Measurements from ENCODE around the gene LBX2. TPM values are rescaled to one million over a fixed set of nuclear protein-coding genes. Genes with fewer than 3 reads are reported as not detected.

The LBX2 gene
- polyA plus RNA-seq, 1 donor: 1.2 TPM

- DNase-seq (ENCODE audit: low read depth): no peak
These were observed 26.6 kb upstream of the LBX2 start, which contains the start of gene DQX1 for GRCh38 chr2:74525717-74526648. DQX1 (minus strand) TSS chr2:74526231; CDS start chr2:74525729, 502 bp downstream.

- no peak for DNase-seq (ENCODE audit: low read depth)
These were observed 25.7 kb upstream of the LBX2 start for GRCh38 chr2:74524955-74525716.

GRCh38 chr2:74524005-74524404 is 24.6 kb upstream of the LBX2 start:
- no peak for DNase-seq (ENCODE audit: low read depth)

- no peak for DNase-seq (ENCODE audit: low read depth)
These were observed 23.1 kb upstream of the LBX2 start for GRCh38 chr2:74522516-74522915.

- no peak for DNase-seq (ENCODE audit: low read depth)
These were observed 17.2 kb upstream of the LBX2 start for GRCh38 chr2:74516650-74517049.

GRCh38 chr2:74515981-74516633 is 16.7 kb upstream of the LBX2 start:
- no peak for DNase-seq (ENCODE audit: low read depth)

- DNase-seq (ENCODE audit: low read depth): no peak
These were observed 16.0 kb upstream of the LBX2 start for GRCh38 chr2:74515271-74515980.

GRCh38 chr2:74514368-74515270 is 15.2 kb upstream of the LBX2 start, which contains the start of gene TLX2:
TLX2 (plus strand) TSS chr2:74514450; CDS start chr2:74514807, 357 bp downstream.
- no peak for DNase-seq (ENCODE audit: low read depth)

- DNase-seq (ENCODE audit: low read depth): no peak
These were observed 14.4 kb upstream of the LBX2 start for GRCh38 chr2:74513605-74514367.

- no peak for DNase-seq (ENCODE audit: low read depth)
These were observed 13.6 kb upstream of the LBX2 start for GRCh38 chr2:74512744-74513604.

- DNase-seq (ENCODE audit: low read depth): no peak
These were observed 11.9 kb upstream of the LBX2 start for GRCh38 chr2:74511104-74511989.

GRCh38 chr2:74510272-74510671 is 10.9 kb upstream of the LBX2 start:
- DNase-seq (ENCODE audit: low read depth): no peak

GRCh38 chr2:74507926-74508520 is 8.6 kb upstream of the LBX2 start:
- DNase-seq (ENCODE audit: low read depth): no peak

- peak; percentile 97 for DNase-seq (ENCODE audit: low read depth)
These were observed 7.9 kb upstream of the LBX2 start, which contains the start of gene PCGF1 for GRCh38 chr2:74507145-74507925. PCGF1 (minus strand) TSS chr2:74507695; CDS start chr2:74507668, 27 bp downstream.

GRCh38 chr2:74505448-74506246 is 6.2 kb upstream of the LBX2 start:
- DNase-seq (ENCODE audit: low read depth): no peak

Measured in forelimb muscle (tissue), 1 donor.